ENCODE results near the gene NEURL3.
"Not testable (repeated sequence)": the region's sequence is repeated elsewhere in the genome, so short reads cannot be mapped to it uniquely, and the experiment has no call there.

Gene NEURL3

DNA sequence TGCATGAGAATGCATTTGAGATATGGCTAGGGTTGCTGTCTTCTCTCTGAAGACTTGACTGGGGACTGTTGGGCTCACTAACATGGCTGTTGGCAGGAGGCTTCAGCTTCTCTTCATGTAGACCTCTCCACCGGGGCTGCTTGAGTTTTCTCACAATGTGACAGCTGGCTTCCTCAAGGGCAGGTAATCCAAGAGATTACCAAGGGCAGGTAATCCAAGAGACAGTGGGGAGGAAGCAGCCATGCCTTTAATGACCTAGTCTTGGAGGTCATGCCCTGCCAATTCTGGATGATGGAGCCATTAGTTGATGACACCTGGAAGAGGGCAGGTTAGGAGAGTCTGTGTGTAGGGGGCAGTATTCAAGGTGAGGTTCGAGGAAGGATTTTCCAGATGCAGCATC lies 40.5 kb downstream of the NEURL3 start:
- no peaks in the 10 kb centered on the region for H3K36me3 ChIP-seq (replicated peaks in 1 of 2; ENCODE audit: control insufficient read depth in 2 of 2, insufficient read depth in 2 of 2, low read length in 2 of 2)
- H2BK12ac ChIP-seq (ENCODE audit: low read length) = no peak overlapping the region
- DNase-seq (ENCODE audit: low spot score) = no peak
- no peak overlapping the region for H2AK5ac ChIP-seq (ENCODE audit: low read depth, low read length)
- no peak overlapping the region for H3K9ac ChIP-seq (ENCODE audit: low read depth, low read length, poor library complexity)
- no peak overlapping the region for H3K4ac ChIP-seq (ENCODE audit: low read length)
- no peak overlapping the region for H2BK15ac ChIP-seq (ENCODE audit: low read length)
- no peak overlapping the region for H3K18ac ChIP-seq (ENCODE audit: low read length)
- no peak overlapping the region for H4K8ac ChIP-seq (ENCODE audit: low read depth, low read length)
- no peak overlapping the region for H4K91ac ChIP-seq (ENCODE audit: low read depth, low read length, poor library complexity)
- no CpG with 5 or more reads among the region's 2 CpGs for WGBS, 2 donors (ENCODE audit: extremely low coverage in 2 of 2, insufficient read length in 2 of 2, insufficient replicate concordance in 1 of 2)
- H2BK120ac ChIP-seq (ENCODE audit: low read depth, low read length) = no peak overlapping the region
- no peak overlapping the region for H3K4me3 ChIP-seq (ENCODE audit: low read length in 2 of 2)
- H3K4me2 ChIP-seq (ENCODE audit: insufficient read depth, low read length, poor library complexity, severe bottlenecking) = no peak overlapping the region
- H2AFZ ChIP-seq (ENCODE audit: low read length) = no peak overlapping the region
- no peak overlapping the region for H3K27ac ChIP-seq (replicated peaks; ENCODE audit: low read length)
- H3K27me3 ChIP-seq (ENCODE audit: control insufficient read depth in 3 of 3, insufficient read depth in 3 of 3, low read depth in 1 of 3, low read length in 3 of 3) = peaks cover 0 to 4% (median 0%) of the 10 kb centered on the region in 3 experiments
- no peaks in the 10 kb centered on the region for H3K9me3 ChIP-seq (replicated peaks in 1 of 2; ENCODE audit: control insufficient read depth in 2 of 2, insufficient read depth in 1 of 2, low read depth in 1 of 2, low read length in 2 of 2)
- H3K79me1 ChIP-seq (ENCODE audit: low read depth, low read length) = no peaks in the 10 kb centered on the region
- H3K14ac ChIP-seq (ENCODE audit: low read length) = no peak overlapping the region
- no peak overlapping the region for H2BK5ac ChIP-seq (ENCODE audit: low read length)
- H3K23ac ChIP-seq (ENCODE audit: low read depth, low read length, poor library complexity) = no peak overlapping the region
- no peaks in the 10 kb centered on the region for H3K4me1 ChIP-seq (ENCODE audit: control insufficient read depth in 2 of 2, insufficient read depth in 1 of 2, low read depth in 1 of 2, low read length in 2 of 2)

DNA sequence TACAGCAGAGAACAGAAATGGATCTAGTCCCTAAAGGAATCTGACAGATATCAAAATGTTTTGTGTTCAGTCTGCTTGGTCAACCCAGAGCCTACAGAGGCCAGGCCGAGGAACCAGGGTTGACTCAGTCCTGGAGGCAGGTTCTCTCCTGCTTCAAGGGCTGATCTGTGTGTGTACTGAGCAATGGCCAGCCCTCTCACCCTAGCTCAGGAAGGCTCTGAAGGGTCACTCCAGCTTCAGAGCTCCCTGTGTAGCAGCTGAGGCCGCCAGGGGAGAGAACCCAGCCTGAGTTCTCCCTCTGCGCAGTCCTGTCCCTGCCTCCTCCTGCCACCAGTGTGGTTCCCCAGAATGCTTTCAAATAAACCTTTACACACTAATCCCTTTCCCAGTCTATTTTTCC lies 41.1 kb downstream of the NEURL3 start:
- Histone ChIP-seq H3K9ac (ENCODE audit: low read depth, low read length, poor library complexity) (no peak overlapping the region), H3K4me1 (ENCODE audit: control insufficient read depth in 2 of 2, insufficient read depth in 1 of 2, low read depth in 1 of 2, low read length in 2 of 2) (no peaks in the 10 kb centered on the region), H3K4me3 (ENCODE audit: low read length in 2 of 2) (no peak overlapping the region), H2BK15ac (ENCODE audit: low read length) (no peak overlapping the region), H2AK5ac (ENCODE audit: low read depth, low read length) (no peak overlapping the region), H3K23ac (ENCODE audit: low read depth, low read length, poor library complexity) (no peak overlapping the region), H3K79me1 (ENCODE audit: low read depth, low read length) (no peaks in the 10 kb centered on the region), H4K91ac (ENCODE audit: low read depth, low read length, poor library complexity) (no peak overlapping the region), H3K14ac (ENCODE audit: low read length) (no peak overlapping the region), H4K8ac (ENCODE audit: low read depth, low read length) (no peak overlapping the region), H3K9me3 (replicated peaks in 1 of 2; ENCODE audit: control insufficient read depth in 2 of 2, insufficient read depth in 1 of 2, low read depth in 1 of 2, low read length in 2 of 2) (no peaks in the 10 kb centered on the region), H3K4me2 (ENCODE audit: insufficient read depth, low read length, poor library complexity, severe bottlenecking) (no peak overlapping the region), H2BK5ac (ENCODE audit: low read length) (no peak overlapping the region), H2AFZ (ENCODE audit: low read length) (no peak overlapping the region), H3K4ac (ENCODE audit: low read length) (no peak overlapping the region), H3K36me3 (replicated peaks in 1 of 2; ENCODE audit: control insufficient read depth in 2 of 2, insufficient read depth in 2 of 2, low read length in 2 of 2) (no peaks in the 10 kb centered on the region), H3K27ac (replicated peaks; ENCODE audit: low read length) (no peak overlapping the region), H3K18ac (ENCODE audit: low read length) (peak overlapping the region; percentile 39), H2BK12ac (ENCODE audit: low read length) (no peak overlapping the region), H2BK120ac (ENCODE audit: low read depth, low read length) (no peak overlapping the region), H3K27me3 (ENCODE audit: control insufficient read depth in 3 of 3, insufficient read depth in 3 of 3, low read depth in 1 of 3, low read length in 3 of 3) (peaks cover 0 to 4% (median 0%) of the 10 kb centered on the region in 3 experiments)
- WGBS, 2 donors (ENCODE audit: extremely low coverage in 2 of 2, insufficient read length in 2 of 2, insufficient replicate concordance in 1 of 2) = no CpG with 5 or more reads among the region's 3 CpGs
- no peak for DNase-seq (ENCODE audit: low spot score)

GRCh38 chr2:96463119-96463518 lies 42.0 kb downstream of the NEURL3 start:
- Histone ChIP-seq H2BK5ac (ENCODE audit: low read length) (no peak overlapping the region), H3K27me3 (ENCODE audit: control insufficient read depth in 3 of 3, insufficient read depth in 3 of 3, low read depth in 1 of 3, low read length in 3 of 3) (peaks cover 0 to 4% (median 0%) of the 10 kb centered on the region in 3 experiments), H3K14ac (ENCODE audit: low read length) (no peak overlapping the region), H3K4me3 (ENCODE audit: low read length in 2 of 2) (no peak overlapping the region), H2AFZ (ENCODE audit: low read length) (no peak overlapping the region), H3K4me1 (ENCODE audit: control insufficient read depth in 2 of 2, insufficient read depth in 1 of 2, low read depth in 1 of 2, low read length in 2 of 2) (no peaks in the 10 kb centered on the region), H3K36me3 (replicated peaks in 1 of 2; ENCODE audit: control insufficient read depth in 2 of 2, insufficient read depth in 2 of 2, low read length in 2 of 2) (no peaks in the 10 kb centered on the region), H3K9me3 (replicated peaks in 1 of 2; ENCODE audit: control insufficient read depth in 2 of 2, insufficient read depth in 1 of 2, low read depth in 1 of 2, low read length in 2 of 2) (no peaks in the 10 kb centered on the region), H3K4me2 (ENCODE audit: insufficient read depth, low read length, poor library complexity, severe bottlenecking) (no peak overlapping the region), H3K4ac (ENCODE audit: low read length) (no peak overlapping the region), H4K8ac (ENCODE audit: low read depth, low read length) (no peak overlapping the region), H3K9ac (ENCODE audit: low read depth, low read length, poor library complexity) (no peak overlapping the region), H2BK120ac (ENCODE audit: low read depth, low read length) (no peak overlapping the region), H3K79me1 (ENCODE audit: low read depth, low read length) (no peaks in the 10 kb centered on the region), H3K23ac (ENCODE audit: low read depth, low read length, poor library complexity) (no peak overlapping the region), H2BK12ac (ENCODE audit: low read length) (no peak overlapping the region), H4K91ac (ENCODE audit: low read depth, low read length, poor library complexity) (no peak overlapping the region), H2AK5ac (ENCODE audit: low read depth, low read length) (no peak overlapping the region), H3K27ac (replicated peaks; ENCODE audit: low read length) (no peak overlapping the region), H2BK15ac (ENCODE audit: low read length) (no peak overlapping the region), H3K18ac (ENCODE audit: low read length) (no peak overlapping the region)
- no CpG with 5 or more reads among the region's 2 CpGs for WGBS, 2 donors (ENCODE audit: extremely low coverage in 2 of 2, insufficient read length in 2 of 2, insufficient replicate concordance in 1 of 2)
- no peak for DNase-seq (ENCODE audit: low spot score)

- not testable (repeated sequence) for H2BK15ac ChIP-seq (ENCODE audit: low read length); H2BK5ac ChIP-seq (ENCODE audit: low read length); H3K23ac ChIP-seq (ENCODE audit: low read depth, low read length, poor library complexity); H3K27ac ChIP-seq (replicated peaks; ENCODE audit: low read length); H3K4me3 ChIP-seq (ENCODE audit: low read length in 2 of 2); H3K9me3 ChIP-seq (replicated peaks in 1 of 2; ENCODE audit: control insufficient read depth in 2 of 2, insufficient read depth in 1 of 2, low read depth in 1 of 2, low read length in 2 of 2); H3K9ac ChIP-seq (ENCODE audit: low read depth, low read length, poor library complexity); H2AFZ ChIP-seq (ENCODE audit: low read length); H2BK12ac ChIP-seq (ENCODE audit: low read length); H3K79me1 ChIP-seq (ENCODE audit: low read depth, low read length); H2AK5ac ChIP-seq (ENCODE audit: low read depth, low read length); H3K27me3 ChIP-seq (ENCODE audit: control insufficient read depth in 3 of 3, insufficient read depth in 3 of 3, low read depth in 1 of 3, low read length in 3 of 3); H3K4ac ChIP-seq (ENCODE audit: low read length); H3K18ac ChIP-seq (ENCODE audit: low read length); DNase-seq (ENCODE audit: low spot score); H3K4me1 ChIP-seq (ENCODE audit: control insufficient read depth in 2 of 2, insufficient read depth in 1 of 2, low read depth in 1 of 2, low read length in 2 of 2); H3K4me2 ChIP-seq (ENCODE audit: insufficient read depth, low read length, poor library complexity, severe bottlenecking); H3K36me3 ChIP-seq (replicated peaks in 1 of 2; ENCODE audit: control insufficient read depth in 2 of 2, insufficient read depth in 2 of 2, low read length in 2 of 2); H3K14ac ChIP-seq (ENCODE audit: low read length); H4K91ac ChIP-seq (ENCODE audit: low read depth, low read length, poor library complexity); H2BK120ac ChIP-seq (ENCODE audit: low read depth, low read length); H4K8ac ChIP-seq (ENCODE audit: low read depth, low read length)
- no CpG with 5 or more reads among the region's 30 CpGs for WGBS, 2 donors (ENCODE audit: extremely low coverage in 2 of 2, insufficient read length in 2 of 2, insufficient replicate concordance in 1 of 2)
These were observed 43.5 kb downstream of the NEURL3 start for GRCh38 chr2:96461616-96462015.

Measured in neuronal stem cell (in vitro differentiated cells).